NK-92 (cell line): Measurements from ENCODE around the gene TXNIP.

Experiments used
- DNase-seq: peaks from one replicate; lab custom pipeline; 2025; ENCODE audit not compliant: unreplicated experiment; lab: John Stamatoyannopoulos, UW

Gene TXNIP

DNA sequence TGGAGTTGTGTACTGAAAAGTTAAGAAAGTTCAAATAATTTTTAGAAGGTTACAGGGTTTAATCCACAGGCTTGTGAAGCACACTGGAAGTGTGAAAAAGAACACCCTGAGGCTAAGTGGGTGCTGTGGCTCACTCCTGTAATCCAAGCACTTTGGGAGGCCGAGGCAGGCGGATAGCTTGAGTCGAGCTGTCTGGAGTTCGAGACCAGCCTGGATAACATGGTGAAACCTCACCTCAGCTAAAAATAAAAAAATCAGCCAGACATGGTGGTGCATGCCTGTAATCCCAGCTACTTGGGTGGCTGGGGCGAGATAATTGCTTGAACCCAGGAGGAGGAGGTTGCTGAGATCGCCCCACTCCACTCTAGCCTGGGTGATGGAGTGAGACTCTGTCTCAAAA, 9.8 kb downstream of the TXNIP start:
- DNase-seq, result no peak

GRCh38 chr1:145985502-145986439, 10.6 kb downstream of the TXNIP start:
- no peak for DNase-seq

- DNase-seq, result no peak
Observed at GRCh38 chr1:145985129-145985501, 11.3 kb downstream of the TXNIP start.

GRCh38 chr1:145983960-145984830, 12.2 kb downstream of the TXNIP start:
- DNase-seq, result no peak

DNA sequence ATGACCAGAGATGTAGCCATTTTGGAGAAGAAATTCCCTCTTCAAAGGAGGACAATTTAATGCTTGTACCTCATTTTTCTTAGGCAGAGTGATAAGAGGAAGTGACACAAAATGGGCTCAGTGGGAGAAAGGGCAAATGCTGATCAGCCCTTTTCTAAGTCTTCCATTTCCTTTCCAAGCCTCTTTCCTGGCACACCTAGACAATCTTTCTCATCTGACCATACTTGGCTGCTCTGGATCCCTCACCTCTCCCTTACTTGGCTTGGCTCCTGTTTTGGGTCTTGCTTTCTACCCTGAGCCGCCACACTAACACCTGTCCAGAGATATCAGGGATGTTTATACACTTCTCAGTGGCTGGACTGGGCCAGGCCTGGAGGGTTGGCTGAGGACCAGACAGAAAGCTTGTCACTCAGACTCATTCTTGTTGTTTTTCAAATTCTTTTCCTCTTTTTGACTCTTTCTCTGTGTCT, 13.1 kb downstream of the TXNIP start:
- no peak for DNase-seq

DNA sequence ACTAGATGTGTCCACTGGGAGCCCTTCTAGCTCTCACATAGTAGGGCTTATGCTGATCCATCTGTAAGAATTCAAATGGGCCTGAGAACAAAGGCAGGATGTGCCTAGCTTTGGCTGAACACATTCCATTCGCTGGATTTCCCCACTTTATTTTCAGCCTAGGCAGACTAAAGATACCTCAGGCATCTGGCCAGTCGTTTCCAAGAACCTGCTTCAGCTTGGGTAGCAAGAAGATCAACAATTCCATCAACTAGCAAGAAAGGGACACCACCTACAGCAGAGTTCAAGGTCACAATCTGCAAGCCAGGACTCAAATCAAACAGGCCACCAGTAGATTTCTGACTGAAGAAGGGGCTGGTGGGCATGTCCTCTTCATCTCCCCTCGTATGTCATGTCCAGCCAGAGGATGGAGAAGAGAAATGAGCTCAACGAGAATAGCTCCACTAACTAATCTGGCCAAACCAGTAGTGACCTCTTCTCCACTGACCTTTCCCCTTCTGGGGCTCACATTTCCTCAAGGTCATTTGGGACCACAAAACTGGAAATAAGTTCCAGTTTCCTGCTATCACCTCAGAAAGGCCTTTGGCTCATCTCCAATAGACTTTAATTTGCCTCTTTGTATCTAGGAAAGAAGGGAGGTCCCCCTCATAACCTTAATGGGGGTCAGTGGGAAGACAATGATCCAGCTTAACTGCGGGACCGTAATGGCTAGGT, 14.2 kb downstream of the TXNIP start:
- DNase-seq, result no peak

DNA sequence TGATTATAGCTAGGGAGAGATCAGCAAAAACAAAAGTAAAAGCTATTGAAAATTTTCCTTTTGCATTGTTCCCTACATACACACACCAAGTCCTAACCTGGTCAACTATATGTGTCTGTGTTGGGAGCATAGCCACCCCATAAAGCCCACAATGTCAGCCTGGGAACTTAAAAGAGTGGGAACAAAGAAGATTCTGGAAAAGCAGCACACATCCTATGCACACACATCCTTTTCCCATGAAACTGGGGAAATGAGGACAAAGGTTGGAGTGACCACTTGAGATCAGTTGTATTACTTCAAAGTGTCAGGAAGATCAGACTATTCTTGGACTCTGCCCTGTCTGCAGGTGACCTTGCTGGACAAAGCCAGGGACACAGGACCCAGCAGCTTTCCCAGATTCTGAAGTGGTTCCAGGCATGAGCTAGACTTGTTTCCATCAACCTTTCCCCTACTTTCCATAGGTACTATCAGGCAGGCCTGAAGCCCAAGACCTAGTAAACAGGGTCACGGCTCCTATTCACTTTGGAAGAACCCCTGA, 15.9 kb downstream of the TXNIP start:
- no peak for DNase-seq

DNA sequence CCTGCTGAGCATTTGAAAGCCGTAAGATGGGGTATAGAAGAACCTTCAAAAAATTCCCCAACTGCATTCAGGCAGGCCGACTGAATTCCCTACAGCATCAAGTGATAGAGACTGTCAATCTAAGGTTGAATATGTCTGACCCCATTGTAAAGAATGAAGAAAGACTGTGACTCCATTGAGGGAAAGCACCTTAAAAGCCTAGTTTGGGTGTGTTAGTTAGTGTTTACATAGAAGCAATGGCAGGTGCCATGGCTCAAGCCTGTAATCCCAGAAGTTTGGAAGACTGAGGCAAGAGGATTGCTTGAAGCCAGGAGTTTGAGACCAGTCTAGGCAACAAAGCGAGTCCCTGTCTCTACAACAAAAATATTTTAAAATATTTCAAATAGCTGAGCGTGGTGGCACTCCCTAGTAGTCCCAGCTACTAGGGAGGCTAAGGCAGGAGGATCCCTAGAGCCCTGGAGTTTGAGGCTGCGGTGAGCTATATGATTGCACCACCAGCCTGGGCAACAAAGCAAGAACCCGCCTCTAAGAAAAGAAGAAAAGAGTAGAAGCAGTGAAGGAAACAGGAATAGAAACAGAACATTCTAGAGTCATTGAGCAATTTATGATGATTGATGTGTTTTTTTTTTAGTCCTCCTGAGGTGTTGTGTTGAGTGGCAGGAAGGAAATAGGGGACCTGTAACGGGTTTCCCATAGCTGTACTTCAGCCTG, 16.5 kb downstream of the TXNIP start:
- DNase-seq, result no peak

- DNase-seq, result no peak
Observed at GRCh38 chr1:145978854-145979745, 17.3 kb downstream of the TXNIP start.

GRCh38 chr1:145978471-145978853, 17.9 kb downstream of the TXNIP start:
- DNase-seq, result no peak

GRCh38 chr1:145977486-145978470, 18.6 kb downstream of the TXNIP start:
- no peak for DNase-seq

DNA sequence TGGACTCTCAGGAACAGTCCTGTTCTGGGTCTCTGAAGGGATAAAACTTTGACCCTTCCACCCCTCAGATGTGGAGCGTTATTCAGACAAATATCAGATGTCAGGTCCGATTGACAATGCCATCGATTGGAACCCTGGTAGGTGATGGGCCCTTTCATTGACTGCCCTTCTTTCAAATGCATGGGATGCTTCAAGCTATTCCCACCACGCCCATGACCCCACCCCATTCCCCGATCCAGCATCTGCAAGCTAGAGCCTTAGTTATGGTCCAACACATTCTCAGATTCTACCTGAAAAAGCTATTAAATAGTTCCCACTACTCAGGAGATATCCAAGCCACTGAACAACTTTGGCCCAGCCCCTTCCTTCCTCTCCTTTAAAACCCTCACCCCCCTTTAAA, 19.4 kb downstream of the TXNIP start:
- no peak for DNase-seq

GRCh38 chr1:145975216-145975615, 21.2 kb downstream of the TXNIP start:
- DNase-seq, result no peak

DNA sequence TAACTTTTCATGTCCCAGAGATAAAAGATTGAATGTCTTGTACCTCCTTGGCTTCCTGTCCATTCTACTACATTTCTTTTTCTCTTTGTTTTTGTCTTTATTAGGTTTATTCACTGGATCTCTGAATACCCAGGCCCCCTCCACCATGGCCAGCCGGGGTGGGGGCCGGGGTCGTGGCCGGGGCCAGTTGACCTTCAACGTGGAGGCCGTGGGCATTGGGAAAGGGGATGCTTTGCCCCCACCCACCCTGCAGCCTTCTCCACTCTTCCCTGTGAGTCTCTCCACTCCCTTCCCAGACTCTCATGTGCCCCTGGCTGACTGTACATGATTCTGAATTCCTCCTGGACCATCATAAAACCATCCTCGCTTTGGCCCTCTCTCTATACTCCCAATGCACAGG, 21.7 kb downstream of the TXNIP start:
- no peak for DNase-seq

GRCh38 chr1:145972580-145972979, 23.8 kb downstream of the TXNIP start:
- DNase-seq, result no peak

GRCh38 chr1:145967288-145967687, 29.1 kb downstream of the TXNIP start:
- DNase-seq, result no peak

GRCh38 chr1:145965119-145965744, 31.1 kb downstream of the TXNIP start:
- DNase-seq, result no peak
